GM19351 (cell line): ENCODE data around the gene MFGE8.
"Not testable (repeated sequence)": the region's sequence is repeated elsewhere in the genome, so short reads cannot be mapped to it uniquely, and the experiment has no call there.

Source experiments
- ATAC-seq: cut with Tn5 transposase; IDR thresholded peaks from one replicate; pipeline ENCODE4 v1.9.1; 2021; ENCODE audit warnings: mild to moderate bottlenecking, moderate library complexity; ENCODE audit not compliant: unreplicated experiment

Gene MFGE8

GRCh38 chr15:88913017-88913849 is at the start of gene MFGE8:
MFGE8 (minus strand) TSS chr15:88913379; CDS start chr15:88913319, 60 bp downstream.
- ATAC-seq, result peak; percentile 81

GRCh38 chr15:88959445-88959844 is 46.3 kb upstream of the MFGE8 start:
- no peak for ATAC-seq

- no peak for ATAC-seq
Measured at GRCh38 chr15:88956906-88957305, 43.7 kb upstream of the MFGE8 start.

GRCh38 chr15:88956263-88956662 is 43.1 kb upstream of the MFGE8 start:
- ATAC-seq, result no peak

- no peak for ATAC-seq
Measured at GRCh38 chr15:88954431-88955277, 41.5 kb upstream of the MFGE8 start.

- ATAC-seq, result no peak
Measured at GRCh38 chr15:88950600-88951160, 37.5 kb upstream of the MFGE8 start.

GRCh38 chr15:88949734-88950400 is 36.7 kb upstream of the MFGE8 start:
- ATAC-seq, result peak; percentile 75

- no peak for ATAC-seq
Measured at GRCh38 chr15:88940110-88940675, 27.0 kb upstream of the MFGE8 start.

GRCh38 chr15:88939486-88939806 is 26.3 kb upstream of the MFGE8 start:
- ATAC-seq, result no peak

GRCh38 chr15:88938802-88939485 is 25.8 kb upstream of the MFGE8 start:
- ATAC-seq, result no peak

GRCh38 chr15:88934449-88934848 is 21.3 kb upstream of the MFGE8 start:
- not testable (repeated sequence) for ATAC-seq

GRCh38 chr15:88932875-88933330 is 19.7 kb upstream of the MFGE8 start:
- ATAC-seq, result no peak

- ATAC-seq, result no peak
Measured at GRCh38 chr15:88932271-88932874, 19.2 kb upstream of the MFGE8 start.

GRCh38 chr15:88930579-88930978 is 17.4 kb upstream of the MFGE8 start:
- no peak for ATAC-seq

GRCh38 chr15:88929358-88930098 is 16.3 kb upstream of the MFGE8 start:
- ATAC-seq, result not testable (repeated sequence)

GRCh38 chr15:88928192-88928591 is 15.0 kb upstream of the MFGE8 start:
- ATAC-seq, result not testable (repeated sequence)

GRCh38 chr15:88925648-88926047 is 12.5 kb upstream of the MFGE8 start:
- ATAC-seq, result not testable (repeated sequence)

- peak; percentile 90 for ATAC-seq
Measured at GRCh38 chr15:88920892-88921435, 7.8 kb upstream of the MFGE8 start.
